SK-N-MC (cell line): ENCODE results near the gene SLC9A3.

ENCODE experiments used
- FOXP2 ChIP-seq: optimal IDR thresholded peaks from 2 replicates; pipeline ENCODE3; 2011; ENCODE audit warnings: mild to moderate bottlenecking, moderate library complexity; ENCODE audit not compliant: insufficient read depth; ENCODE audit errors: extremely low read length, control extremely low read depth
- POLR2AphosphoS5 ChIP-seq: IDR thresholded peaks from 2 replicates; pipeline ENCODE4 v1.6.1; 2012; ENCODE audit warnings: mild to moderate bottlenecking, low read depth, low read length, borderline replicate concordance

DNA sequence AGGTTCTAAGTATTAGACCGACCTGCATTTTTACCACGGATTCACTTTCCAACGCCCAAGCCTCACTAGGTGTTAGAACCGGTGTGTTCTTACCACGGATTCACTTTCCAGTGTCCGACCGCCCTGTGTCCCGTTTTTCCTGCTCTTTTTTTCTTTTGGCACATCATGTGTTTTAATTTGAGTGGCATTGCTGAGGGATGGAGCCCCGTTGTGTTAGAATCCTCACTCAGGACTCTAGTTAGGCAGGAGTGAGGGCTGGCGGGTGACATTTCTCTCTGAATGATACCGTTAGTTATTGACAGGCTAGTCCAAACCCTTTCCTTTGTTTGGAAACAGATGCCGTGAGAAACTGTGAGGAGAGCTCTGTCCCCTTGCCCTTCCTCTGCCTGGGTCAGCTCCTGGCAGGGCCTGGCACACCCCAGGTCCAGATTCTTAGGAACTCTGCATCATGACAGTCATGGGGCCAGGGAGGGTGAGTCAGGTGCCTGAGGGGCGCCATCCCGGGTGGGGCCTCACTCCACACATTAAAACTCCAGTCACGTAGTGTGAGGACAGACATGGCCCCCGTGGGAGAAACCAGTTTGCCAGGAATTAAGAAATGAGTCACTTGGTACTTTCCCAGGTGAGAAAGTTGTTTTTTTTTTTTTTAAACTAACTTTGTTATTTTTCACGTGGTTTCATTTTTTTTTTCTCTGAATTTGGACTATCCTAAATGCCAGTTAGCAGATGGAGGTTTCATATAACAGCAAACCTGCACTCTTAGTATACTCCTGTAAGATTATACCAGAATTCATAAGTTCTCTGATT lies 65.5 kb downstream of the SLC9A3 start:
- TF ChIP-seq POLR2AphosphoS5 (no peak), FOXP2 (no peak)
